NCI-H128 (cell line): ENCODE results near the gene EHD4.

Experiments
- DNase-seq: peaks from one replicate; lab custom pipeline; 2025; ENCODE audit not compliant: unreplicated experiment; lab: John Stamatoyannopoulos, UW

Gene EHD4

DNA sequence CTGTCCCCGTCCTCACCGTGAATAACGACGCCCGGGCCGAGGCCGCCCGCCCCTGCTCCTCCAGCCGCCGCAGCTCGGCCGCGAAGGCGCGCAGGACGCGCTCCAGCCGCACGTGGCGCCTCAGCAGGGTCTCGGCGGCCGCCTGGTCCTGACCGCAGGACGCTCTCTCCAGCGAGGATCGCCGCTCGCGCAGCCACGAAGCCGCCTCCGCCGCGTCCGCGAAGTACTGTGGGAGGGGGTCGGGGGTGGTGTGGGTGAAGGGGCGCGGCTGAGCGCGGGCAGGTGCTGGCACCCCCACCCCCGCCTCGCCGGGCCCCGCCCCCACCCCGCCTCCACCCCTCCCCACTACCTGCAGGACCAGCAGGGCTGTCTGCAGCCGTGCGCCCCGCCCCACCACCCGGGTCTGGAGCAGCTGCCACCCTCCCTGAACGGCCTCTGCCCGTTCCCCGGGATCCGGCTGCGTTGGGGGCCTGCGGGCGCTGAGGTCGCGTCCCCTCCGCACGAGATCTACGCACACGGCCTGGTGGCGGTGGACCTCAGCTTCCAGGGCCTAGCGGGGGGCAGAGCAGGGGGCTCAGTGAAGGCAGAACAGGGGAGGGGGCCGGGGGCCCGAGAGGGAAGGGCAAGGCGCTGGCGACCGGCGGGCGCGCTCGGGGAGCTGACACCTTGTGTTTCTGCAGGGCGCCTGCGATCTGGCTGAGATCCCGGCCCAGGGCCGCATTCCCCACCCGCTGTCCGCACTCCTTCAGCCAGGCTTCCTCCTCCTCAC is 90.3 kb downstream of the EHD4 start:
- no peak for DNase-seq

DNA sequence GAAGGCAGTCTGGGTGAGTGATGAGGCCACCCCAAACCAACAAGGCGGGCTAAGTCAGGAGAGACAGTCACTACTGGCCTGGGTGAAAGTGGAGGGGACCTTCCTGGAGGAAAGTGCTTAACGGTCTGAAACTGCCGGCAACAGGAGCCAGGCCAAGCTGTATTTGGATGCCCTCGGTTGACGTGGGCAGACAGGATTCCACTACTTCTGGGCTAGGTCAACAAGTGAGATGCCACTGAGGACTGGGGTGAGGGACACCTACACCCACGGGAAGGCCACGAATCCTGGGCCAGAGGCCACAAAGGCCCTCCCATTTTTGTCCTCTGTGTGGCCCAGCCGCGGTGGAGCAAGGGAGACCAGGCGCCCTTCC is 90.8 kb downstream of the EHD4 start:
- DNase-seq = no peak

DNA sequence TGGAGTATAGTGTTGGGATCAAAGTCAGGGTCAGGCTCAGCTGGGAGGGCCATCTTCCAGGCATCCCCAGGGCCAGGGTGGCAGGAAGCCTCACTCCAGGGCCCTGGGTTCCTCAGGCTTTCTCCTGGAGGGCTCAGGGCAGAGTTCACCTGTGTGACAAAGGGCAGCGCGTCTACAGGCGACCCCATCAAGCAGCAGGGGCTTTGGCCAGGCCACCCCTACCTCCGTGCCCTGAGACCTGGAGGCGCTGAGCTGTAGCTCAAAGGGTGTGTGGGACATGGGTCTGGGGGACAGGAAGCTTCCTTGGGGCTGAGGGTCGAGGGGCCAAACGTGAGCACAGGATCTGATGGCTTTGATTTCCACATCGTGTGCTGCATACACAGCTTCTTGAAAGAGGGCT is 91.3 kb downstream of the EHD4 start:
- DNase-seq = no peak

DNA sequence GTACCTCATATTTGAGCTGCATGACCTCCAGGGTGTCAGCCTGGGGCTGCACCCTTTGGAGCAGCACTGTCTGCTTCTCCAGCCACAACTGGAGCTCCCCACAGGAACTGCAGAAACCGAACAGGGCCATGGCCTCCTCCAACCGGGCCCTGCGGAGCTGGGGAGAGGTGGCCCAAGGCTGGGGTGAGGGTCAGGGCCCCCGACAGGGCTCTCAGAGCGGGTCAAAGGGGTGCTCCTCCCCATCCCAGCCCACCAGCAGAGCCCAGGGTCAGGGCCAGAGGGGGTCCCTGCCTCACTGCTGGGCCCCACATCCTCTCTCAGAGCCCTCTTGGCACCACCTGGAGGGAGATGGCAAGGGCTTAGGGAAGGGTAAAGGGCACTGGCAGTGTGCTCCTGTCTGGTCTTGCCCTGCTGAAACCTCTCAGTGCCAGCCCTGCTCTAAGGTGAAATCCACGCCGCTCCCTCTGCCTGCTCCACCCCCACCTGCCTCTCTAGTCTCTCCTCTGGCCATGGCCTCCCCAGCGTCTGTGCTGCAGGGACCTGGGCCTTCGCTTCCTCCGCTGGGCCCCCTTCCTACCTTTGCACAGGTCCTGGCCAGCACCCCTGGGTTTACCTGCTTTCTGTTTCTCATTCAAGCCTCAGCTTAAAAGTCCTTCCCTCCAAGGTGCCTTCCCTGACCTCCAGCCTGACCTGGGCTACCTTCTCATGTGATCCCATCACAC is 92.0 kb downstream of the EHD4 start:
- no peak for DNase-seq

DNA sequence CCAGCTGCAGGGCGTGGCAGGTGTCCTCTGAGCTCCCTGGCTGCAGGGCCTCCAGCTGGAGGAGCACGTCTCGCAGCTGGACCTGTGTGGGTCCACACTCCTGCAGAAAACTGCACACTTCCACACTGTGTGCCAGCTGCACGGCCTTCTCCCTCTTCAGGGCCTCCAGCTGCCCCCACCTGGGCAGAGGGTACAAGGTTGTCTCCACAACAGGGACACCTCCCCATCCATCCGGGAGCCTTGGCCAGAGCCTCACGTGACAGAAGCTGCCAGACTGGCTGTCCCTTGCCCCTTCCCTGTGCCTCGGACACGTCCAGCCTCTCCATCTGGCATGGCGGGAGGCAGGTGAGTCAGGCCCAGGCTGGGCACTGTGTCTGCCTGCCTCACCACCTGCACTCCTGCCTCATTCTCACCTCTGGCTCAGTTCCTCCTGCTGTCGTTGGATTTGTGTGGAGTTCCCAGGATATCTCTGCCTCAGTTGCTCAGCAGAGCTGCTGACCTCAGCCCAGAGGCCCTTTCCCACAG is 93.0 kb downstream of the EHD4 start:
- DNase-seq = no peak

DNA sequence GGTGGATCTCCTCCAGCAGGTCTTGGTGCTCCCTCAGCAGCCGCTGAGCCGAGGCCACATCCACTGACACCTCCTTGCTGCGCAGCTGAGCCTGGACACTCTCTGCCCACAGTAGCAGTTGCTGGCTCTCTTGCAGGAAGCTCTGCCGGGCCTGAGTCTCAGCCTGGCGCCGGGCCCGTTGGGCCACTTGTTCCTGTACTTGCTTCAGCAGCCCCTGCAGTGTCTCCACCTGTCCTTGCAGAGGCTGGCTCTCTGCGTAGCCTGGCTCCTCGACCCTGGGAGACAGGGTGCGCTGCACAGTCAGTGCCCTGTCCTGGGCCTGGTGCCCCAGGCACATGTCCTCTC is 94.0 kb downstream of the EHD4 start:
- DNase-seq = no peak

DNA sequence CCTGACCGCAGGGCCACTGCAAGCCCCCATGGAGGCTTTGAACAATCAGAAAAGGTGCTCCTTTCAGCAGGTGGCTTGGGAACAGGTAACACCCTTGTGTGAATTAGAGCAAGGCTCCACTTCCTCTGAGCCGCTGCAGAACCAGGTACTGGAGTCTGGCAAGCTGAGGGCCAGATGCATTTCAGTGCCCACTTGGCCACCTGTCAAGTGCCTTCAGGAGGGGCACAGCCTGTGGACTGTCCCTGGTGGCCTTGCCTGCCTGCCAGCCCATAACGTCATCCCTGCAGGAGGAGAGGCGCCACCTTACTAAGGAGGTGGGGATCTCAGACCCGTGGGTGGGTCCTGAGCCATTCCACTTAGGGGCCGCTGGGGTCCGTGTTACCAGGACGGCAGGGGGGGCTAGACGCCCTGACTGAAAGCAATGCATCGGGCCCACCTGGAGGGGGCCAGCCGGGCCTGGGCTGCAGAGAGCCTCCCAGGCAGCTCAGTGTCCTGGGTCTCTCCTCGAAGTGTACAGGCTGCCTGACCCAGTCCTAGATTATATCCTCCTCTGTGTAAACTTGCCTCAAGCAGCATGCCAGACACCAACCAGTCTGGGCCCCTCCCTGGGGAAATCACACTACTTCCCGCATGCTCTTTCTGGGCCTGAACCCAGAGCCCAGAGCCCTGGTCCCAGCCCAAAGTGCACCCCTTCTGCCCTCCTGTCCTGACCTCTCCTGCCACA is 94.6 kb downstream of the EHD4 start:
- DNase-seq = no peak

DNA sequence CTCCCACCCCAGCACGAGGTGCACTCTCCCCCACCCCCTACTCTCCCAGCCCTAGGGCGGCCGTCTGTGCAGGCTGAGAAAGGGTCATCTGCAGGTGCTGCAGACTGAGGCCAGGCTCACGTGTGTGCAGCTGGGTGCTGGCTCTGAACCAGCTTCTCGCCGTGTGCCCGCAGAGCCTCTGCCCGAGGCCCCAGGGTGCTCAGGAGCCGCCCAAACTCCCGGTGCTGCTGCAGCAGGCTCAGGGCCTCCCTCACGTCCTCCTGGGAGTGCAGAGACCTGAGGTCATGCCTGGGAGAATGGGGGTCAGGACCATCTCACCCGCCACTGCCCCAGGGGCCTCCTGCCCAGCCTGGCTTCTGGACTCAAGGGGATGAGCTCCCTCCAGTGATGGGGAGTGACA is 95.7 kb downstream of the EHD4 start:
- no peak for DNase-seq

DNA sequence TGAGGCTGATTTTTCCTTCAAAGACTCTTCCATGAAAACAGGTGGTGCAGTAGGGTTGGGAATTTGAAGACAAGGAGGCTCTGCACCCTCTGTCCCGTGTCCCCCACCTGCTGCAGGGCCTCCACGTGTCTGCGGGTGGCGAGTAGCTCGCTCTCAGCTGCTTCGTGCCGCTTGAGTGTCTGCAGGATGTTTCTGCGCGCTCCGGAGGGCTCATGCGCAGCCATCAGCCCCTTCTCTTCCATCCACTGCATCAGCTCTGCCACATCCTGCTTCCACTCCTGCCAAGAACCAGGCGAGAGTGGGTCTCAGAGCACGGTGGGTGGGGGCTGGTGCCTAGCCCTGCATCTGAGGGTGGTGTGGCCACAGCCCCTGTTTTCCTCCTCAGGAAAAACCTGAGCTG is 96.3 kb downstream of the EHD4 start:
- no peak for DNase-seq

DNA sequence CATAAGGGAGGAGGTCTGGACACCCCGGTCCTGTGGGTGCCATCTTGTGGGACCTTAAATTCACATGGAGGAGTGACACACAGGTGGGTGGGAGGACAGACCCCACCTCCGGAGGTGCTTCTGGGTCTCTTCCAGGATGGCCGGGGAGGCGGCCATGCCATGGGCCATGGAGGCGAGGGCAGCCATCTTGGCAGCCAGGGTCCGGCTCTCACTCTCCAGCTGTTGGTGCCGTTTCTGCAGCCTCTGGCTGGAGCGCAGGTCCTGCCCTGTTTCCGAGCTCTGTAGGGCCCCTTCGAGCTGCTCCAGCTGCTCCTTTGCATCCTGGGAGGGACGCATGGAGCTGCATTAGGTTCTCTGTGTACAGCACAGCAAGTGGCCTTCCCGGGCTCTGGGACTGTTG is 97.6 kb downstream of the EHD4 start:
- DNase-seq = no peak

DNA sequence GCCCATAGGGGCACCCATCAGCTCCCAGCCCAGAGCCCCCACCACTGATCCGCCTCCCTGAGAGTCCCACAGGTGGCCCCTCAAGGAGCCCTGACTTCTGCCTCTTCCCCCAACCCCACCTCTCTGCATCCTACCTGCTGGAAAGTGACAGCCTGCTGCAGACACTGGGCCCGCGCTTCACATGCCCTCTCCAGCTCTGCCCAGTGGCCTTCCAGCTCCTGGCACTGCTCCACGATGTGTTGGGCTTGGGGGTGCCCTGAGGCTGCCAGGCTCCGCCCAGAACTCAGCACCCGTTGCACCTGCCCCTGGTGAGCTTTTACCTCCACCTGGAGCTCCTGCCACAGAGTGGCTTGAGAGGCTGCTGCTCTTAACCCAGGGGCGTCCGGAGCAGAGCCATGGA is 98.6 kb downstream of the EHD4 start:
- no peak for DNase-seq

DNA sequence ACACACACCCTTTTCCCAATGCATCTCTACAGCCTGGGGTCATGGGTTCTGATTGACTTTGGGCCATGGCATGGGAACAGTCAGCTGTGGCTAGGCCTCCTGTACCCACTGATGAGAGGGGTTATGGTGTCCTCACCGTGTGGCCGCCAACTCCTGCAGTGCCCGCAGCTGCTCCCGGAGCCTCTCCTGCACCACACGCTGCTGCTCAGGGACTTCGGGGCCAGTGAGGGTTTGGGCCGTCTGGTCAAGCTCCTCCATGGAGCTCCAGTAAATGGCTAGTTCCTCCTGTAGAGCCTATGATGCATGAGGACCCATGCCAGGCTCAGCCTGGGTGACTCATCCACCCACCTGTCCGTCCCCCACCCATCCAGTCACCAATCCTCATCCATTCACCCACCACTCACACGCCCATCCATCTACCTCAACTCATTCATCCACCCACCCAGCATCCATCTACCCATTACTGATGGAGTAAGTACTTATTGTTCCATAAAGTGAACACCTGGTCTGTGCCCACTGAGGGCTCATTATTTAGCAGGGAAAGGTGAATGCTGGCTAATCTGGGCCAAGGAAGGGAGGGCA is 100.1 kb downstream of the EHD4 start:
- no peak for DNase-seq

DNA sequence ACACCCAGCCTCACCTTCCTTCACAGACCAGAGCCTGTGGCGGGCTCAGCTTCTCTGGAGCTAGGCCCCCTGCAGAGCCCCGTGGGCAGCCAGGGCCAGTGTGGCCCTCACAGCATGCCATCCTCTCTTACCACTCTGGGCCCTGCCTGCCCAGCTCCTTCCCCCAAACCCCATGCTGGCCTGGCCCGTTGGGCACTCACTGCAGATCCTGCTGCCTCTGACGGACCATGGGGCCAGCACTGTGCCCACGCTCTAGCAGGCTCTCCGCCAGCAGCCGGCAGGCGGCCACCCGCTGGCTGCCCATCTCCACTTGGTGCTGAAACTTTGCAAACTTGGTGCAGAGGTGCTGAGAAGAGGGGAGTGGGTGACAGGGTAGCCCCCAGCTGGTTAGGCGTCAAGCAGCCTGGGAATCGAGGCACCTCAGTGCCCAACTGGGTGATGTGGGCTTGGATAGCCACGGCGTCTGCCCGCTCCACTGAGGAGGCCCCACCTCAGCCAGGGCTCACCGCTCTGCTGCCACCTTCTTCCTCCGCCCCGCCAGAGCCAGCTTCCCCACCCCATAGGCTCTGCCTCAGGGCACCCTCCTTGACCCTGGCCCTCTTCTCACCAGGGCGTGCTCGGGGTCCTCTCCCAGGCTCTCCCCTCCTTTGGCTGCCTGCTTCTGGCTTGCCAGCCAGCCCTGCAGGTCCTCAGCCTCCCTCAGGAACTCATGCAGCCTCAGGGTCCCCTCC is 101.0 kb downstream of the EHD4 start:
- DNase-seq = no peak

DNA sequence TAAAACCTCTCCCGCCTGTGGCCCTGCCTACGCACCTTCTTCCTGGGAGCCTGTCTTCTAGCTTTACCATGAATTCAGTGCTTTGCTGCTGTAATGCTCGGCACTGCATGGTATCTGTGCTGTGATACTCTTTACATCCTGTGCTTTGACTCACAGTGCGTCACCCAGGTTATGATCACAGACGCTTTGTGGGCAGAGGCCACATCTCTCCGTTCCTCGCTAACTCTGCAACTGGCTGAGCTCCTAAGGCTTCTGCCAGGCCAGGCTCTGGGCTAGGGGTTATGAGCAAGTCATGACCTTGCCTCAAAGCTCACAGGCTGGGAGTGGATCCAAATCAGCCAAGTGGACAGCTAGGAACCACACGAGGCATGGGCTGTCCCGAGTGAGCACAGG is 101.7 kb downstream of the EHD4 start:
- no peak for DNase-seq

DNA sequence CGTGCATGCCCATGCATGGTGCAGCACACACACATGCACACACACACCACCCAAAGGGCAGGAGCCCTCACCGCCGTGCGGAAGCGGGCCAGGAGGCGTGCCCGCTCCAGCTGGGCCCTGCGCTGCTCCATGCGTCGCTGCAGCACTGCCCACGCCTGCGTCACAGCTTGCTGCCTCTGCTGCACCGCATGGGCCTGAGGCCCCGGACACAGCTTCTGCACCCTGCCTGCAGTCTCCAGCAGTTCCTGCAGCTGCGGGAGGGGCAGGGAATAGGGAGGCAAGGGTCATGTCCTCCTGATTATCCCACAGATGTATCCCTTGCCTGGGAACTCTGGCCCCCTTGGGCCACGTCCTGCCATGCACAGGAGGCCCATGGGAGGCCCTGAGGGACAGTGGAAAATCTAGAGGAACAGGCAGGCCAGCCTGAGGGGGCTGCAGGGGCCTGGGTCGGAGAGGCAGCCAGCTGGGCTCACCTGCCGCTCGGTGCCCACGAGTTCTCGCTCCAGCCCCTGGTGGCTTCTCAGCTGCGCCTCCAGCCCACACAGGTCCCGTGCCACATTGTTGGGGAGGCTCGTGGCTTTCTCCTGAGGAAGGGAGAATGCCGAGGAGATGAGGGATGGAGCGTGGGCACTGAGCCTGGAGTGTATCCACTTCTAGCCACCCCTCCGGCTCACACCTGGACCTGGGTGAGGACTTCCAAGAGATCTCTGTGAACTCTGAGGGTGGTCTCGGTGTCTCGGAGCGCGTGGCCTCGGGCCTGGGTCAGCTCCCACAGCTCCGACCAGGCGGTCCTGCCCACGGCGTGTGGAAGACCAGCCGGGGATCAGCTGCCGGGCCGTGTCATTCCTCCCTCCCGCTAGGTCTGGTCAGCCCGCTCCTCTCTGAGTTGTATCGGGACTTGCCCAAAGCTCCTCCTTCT is 102.3 kb downstream of the EHD4 start:
- DNase-seq = no peak

DNA sequence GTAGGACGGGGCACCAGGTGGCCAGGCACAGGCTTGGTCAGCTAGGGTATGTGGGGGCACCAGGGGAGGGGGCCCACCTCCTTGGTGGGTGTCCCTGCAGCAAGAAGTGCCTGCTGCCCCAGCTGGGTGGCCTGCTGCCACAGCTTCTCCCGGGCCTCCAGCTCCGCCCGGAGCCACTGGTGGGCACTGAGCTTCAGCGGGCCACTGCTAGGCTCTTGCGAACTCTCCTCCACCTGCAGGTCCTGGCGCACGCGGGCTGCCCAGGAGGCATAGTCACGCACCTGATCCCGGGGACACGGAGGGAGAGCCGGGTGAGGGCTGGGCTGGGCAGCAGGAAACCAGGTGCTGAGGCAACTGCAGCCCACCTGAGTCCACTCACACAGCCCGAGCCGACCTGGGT is 104.0 kb downstream of the EHD4 start:
- DNase-seq = no peak

DNA sequence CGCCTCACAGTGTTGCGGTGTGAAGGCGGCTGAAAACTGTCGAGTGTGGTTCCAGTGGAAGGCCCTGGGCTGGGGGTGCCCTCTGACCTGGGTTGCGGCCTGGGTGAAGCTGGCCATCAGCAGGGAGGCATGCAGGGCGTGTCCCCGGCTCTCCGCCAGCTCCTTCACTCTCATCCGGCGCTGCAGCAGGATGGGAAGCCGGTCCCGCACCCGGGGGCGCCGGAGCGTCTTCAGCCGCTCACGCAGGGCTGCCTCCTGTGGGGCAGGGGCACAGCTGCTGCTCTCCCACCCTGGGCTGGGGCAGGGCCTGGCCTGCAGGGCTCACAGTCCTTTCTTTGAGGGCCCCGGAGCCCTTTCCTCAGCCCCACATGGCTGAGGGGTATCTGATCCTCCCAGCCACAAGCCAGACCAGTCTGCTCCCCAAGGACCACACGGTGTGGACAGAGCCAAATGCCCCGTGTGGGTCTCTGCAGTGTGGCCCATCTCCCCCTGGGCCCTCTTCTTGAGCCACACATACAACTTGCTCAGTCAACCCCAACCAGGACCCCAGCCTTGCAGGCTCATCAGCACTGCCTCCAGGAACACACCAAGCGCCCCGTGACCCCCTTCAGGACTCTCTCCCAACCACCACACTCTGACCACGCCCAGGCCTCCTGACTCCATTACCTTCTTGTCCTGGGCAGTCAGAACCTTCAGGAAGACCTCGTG is 105.3 kb downstream of the EHD4 start:
- DNase-seq = no peak

DNA sequence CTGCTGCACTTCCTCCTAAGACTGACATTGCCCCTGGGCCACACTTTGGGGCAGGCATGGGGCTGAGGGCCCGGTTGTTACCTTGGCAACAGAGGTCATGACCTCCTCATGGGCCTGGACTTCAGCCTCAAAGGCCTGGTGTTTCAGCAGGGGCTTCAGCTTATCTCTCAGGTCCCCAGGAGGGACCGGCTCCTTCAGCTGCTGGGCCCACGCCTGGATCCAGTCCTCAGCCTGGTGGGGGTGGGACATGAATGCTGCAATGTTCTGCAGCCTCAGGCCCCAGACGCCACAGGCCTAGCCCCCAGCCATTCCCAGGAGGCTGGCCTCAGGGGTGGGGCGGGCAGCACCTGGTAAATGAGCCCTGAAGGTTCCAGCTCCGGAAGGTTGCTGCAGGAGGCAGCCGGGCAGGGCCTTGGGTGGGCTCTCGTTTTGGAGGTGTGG is 106.1 kb downstream of the EHD4 start:
- DNase-seq = no peak

DNA sequence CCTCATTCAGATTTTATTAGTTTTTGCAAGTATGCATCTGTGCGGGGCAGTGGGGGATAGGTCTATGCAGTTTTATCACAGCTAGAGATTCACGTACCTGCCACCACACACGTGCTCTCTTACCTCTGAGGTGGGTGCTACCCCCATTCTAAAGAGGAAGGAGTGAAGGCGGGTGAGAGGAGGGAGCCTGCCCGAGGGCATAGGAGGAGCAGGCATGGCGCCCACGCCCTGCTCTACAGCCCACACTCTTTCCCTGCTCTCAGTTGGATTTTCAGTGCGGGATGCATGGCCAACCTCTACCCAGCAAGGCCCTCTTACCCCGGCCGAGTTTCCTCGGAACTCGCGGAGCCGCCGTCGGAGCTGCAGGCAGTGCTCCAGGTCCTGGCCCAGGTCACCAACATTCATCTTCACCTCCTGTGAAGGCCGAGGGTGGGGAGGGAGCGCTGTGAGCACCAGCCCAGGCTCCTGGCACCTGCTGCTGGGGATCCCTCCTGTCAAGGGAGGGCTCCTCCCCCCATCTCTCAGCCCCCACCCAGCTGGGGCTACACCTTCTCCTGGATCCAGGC is 106.8 kb downstream of the EHD4 start:
- DNase-seq = no peak
